ENCODE results near the gene CERS6.

DNA sequence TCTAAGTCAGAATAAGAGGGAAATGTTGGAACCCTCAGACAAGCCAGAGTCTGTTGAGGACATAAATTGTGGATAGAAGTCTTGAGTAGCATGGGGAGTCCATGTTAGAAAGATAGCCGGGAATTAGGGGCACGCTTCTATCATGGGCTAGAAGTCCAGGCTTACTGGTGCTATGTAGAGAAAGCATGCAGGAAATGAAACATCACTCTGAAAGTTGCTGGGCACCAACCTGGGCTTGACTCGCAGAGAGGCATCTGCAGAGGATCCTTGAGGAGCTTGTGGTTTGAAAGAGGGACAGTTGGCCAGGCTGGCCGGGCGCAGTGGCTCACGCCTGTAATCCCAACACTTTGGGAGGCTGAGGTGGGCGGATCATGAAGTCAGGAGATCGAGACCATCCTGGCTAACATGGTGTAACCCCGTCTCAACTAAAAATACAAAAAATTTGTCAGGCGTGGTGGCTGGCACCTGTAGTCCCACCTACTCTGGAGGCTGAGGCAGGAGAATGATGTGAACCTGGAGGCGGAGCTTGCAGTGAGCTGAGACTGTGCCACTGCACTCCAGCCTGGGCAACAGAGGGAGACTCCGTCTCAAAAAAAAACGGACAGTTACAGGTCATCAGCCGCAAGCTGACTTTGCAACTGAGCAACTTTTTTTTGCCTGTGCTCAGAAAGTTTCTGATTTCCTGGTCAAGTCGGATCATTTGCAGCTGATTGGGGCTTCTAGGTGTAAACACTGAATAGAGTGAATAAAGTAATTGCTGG is 24.9 kb downstream of the CERS6 start:
- TF ChIP-seq, protein P1, sequence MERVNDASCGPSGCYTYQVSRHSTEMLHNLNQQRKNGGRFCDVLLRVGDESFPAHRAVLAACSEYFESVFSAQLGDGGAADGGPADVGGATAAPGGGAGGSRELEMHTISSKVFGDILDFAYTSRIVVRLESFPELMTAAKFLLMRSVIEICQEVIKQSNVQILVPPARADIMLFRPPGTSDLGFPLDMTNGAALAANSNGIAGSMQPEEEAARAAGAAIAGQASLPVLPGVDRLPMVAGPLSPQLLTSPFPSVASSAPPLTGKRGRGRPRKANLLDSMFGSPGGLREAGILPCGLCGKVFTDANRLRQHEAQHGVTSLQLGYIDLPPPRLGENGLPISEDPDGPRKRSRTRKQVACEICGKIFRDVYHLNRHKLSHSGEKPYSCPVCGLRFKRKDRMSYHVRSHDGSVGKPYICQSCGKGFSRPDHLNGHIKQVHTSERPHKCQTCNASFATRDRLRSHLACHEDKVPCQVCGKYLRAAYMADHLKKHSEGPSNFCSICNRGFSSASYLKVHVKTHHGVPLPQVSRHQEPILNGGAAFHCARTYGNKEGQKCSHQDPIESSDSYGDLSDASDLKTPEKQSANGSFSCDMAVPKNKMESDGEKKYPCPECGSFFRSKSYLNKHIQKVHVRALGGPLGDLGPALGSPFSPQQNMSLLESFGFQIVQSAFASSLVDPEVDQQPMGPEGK (CRISPR knock-in tag; IDR thresholded peaks at IDR 0.05; ENCODE audit: borderline replicate concordance), result no peak
- no peak for TF ChIP-seq ZFP3 (CRISPR knock-in tag; IDR thresholded peaks at IDR 0.05)
- no peak for TF ChIP-seq SNAI2 (CRISPR knock-in tag; IDR thresholded peaks at IDR 0.05)
- TF ChIP-seq, protein P2, sequence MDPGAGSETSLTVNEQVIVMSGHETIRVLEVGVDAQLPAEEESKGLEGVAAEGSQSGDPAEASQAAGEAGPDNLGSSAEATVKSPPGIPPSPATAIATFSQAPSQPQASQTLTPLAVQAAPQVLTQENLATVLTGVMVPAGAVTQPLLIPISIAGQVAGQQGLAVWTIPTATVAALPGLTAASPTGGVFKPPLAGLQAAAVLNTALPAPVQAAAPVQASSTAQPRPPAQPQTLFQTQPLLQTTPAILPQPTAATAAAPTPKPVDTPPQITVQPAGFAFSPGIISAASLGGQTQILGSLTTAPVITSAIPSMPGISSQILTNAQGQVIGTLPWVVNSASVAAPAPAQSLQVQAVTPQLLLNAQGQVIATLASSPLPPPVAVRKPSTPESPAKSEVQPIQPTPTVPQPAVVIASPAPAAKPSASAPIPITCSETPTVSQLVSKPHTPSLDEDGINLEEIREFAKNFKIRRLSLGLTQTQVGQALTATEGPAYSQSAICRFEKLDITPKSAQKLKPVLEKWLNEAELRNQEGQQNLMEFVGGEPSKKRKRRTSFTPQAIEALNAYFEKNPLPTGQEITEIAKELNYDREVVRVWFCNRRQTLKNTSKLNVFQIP (CRISPR knock-in tag; IDR thresholded peaks at IDR 0.05; ENCODE audit: borderline replicate concordance, low read depth), result no peak
- TF ChIP-seq RARB (CRISPR knock-in tag; IDR thresholded peaks at IDR 0.05), result no peak
- TF ChIP-seq, protein P3, sequence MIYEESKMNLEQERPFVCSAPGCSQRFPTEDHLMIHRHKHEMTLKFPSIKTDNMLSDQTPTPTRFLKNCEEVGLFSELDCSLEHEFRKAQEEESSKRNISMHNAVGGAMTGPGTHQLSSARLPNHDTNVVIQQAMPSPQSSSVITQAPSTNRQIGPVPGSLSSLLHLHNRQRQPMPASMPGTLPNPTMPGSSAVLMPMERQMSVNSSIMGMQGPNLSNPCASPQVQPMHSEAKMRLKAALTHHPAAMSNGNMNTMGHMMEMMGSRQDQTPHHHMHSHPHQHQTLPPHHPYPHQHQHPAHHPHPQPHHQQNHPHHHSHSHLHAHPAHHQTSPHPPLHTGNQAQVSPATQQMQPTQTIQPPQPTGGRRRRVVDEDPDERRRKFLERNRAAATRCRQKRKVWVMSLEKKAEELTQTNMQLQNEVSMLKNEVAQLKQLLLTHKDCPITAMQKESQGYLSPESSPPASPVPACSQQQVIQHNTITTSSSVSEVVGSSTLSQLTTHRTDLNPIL (CRISPR knock-in tag; IDR thresholded peaks at IDR 0.05; ENCODE audit: low read depth), result no peak
- TF ChIP-seq ZFP30 (CRISPR knock-in tag; IDR thresholded peaks at IDR 0.05), result no peak
- no peak for TF ChIP-seq ESRRG (CRISPR knock-in tag; IDR thresholded peaks at IDR 0.05)
- no peak for TF ChIP-seq ZNF70 (CRISPR knock-in tag; IDR thresholded peaks at IDR 0.05)
- no peak for TF ChIP-seq PPARA (CRISPR knock-in tag; IDR thresholded peaks at IDR 0.05; ENCODE audit: borderline replicate concordance)
- TF ChIP-seq CSDC2 (CRISPR knock-in tag; IDR thresholded peaks at IDR 0.05), result no peak
- no peak for TF ChIP-seq BACH2 (CRISPR knock-in tag; IDR thresholded peaks at IDR 0.05; ENCODE audit: borderline replicate concordance)
